GM21381 (cell line): ENCODE measurements around the gene GPR35.

Source experiments
- ATAC-seq: cut with Tn5 transposase; IDR thresholded peaks from one replicate; pipeline ENCODE4 v1.9.1; 2021; ENCODE audit warnings: mild to moderate bottlenecking, moderate library complexity; ENCODE audit not compliant: unreplicated experiment

The GPR35 gene

DNA sequence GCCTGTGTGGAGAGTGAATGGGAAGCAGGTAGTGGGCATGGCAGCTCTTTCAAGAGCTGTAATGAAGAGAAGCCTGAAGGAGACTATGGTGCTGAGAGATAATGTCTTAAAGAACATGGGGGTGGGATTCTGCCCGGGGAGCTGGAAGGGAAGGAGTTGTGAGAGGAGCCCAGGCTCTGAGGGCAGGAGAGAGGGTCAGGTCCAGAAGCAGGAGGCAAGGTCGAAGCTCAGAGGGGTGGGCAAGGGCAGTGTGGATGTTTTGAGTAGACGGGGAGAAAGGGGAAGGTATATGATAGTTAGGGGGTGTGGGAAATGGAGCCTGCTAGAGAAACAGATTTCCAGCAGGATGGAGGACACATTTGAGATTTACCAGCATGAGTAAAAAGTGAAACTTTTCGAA, 36.6 kb upstream of the GPR35 start:
- no peak for ATAC-seq

GRCh38 chr2:240589375-240589774, 35.9 kb upstream of the GPR35 start:
- no peak for ATAC-seq

DNA sequence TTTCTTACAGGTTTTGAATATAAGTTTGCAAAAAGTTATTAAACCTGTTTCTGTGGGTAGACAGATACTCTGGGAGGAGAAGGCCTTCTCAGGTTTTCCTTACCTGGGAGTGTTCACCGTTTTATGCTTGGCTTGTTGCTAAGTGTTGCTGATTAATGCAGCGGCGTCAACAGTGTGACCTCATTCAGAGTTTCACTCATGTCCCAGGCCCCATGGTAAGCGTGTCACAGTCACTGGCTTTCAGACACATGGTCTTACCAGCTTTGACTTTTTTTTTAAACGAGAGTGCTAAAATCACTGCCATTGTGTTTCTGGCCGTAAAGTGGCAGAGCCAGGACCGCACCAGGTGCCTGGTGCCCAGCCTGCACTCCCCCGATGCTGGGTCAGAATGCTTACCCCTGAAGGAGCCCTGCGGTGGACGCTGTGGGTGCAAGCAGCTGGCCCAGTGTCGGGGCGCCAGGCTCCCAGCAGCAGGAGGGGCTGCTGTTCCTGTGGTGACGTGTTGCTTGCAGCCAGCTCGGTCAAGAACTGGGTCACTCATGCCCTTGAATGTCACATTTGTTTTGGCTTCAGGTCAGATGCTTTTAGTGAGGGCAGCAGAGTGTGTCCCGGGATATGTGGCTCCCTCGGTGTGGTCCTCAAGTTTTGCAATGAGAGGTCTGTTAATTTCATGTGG, 35.3 kb upstream of the GPR35 start:
- ATAC-seq, result no peak

- no peak for ATAC-seq
These were observed 34.6 kb upstream of the GPR35 start for GRCh38 chr2:240590681-240591111.

- no peak for ATAC-seq
These were observed 34.1 kb upstream of the GPR35 start for GRCh38 chr2:240591226-240591625.

- ATAC-seq, result no peak
These were observed 33.5 kb upstream of the GPR35 start for GRCh38 chr2:240591784-240592183.

DNA sequence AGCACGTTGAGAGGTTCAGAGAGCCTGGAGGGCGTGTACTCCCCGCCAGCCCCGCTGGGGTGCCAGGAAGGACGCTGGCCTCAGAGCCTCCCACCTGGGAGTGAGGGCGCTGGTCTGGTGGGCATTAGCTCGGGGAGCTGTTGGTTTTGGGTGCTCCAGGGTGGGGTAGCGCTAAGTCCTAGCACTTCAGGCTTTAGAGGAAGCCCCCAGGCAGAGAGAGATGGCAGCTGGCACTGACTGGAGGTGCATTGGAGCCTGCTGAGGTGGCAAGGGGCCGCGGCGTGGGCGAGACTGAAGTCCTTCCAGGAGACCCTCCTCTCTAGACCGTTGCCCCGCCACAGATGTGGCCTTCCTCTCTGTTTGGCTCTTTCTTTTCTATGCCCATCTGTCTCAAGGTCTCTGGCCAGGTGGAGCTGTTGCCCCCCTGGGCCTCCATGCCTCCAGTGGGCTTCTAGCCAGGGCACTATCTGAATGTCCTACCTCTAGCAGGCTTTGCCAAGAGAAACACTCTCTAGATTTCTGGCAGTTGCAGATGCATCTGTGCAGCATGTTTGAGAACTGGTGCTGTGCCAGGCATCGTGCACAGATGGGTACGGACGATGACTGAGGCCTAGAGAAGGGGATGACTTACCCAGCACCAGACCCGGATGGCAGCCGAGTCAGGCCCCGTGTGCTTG, 32.1 kb upstream of the GPR35 start:
- ATAC-seq, result no peak

DNA sequence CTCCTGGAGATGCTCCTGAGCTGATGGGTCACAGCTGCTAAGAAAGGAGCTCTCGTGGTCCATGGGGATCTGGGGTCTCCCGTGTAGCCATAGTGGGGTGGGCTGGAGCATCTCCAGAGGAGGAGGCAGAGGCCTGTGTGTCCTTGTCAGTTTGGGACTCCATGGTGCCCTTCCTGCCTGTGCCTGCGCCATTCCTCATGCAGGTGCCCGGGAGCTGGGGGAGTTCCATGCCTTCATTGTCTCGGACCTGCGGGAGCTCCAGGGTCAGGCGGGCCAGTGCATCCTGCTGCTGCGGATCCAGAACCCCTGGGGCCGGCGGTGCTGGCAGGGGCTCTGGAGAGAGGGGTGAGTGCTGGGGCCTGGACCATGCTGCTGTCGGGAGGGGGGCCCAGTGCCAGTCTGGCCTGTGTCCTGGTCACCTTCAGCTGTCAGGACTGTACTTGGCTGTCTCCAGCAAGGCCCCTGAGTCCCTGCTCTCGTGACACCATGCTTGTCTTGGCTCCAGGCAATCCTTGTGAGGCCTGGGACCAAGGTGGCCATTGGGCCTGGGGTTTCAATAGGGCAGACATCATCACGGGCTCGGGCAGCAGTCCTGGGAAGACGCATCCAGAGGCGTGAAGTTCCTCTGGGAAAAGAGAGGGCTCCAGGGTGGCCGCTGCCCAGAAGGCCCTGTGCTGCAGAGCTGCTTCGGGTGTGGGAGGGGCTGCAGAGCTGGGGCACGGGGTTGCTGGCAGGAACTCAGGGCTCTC, 31.4 kb upstream of the GPR35 start:
- no peak for ATAC-seq

GRCh38 chr2:240594511-240595380, 30.5 kb upstream of the GPR35 start:
- ATAC-seq, result no peak

- no peak for ATAC-seq
These were observed 29.8 kb upstream of the GPR35 start for GRCh38 chr2:240595381-240596079.

GRCh38 chr2:240596080-240596460, 29.2 kb upstream of the GPR35 start:
- ATAC-seq, result no peak

DNA sequence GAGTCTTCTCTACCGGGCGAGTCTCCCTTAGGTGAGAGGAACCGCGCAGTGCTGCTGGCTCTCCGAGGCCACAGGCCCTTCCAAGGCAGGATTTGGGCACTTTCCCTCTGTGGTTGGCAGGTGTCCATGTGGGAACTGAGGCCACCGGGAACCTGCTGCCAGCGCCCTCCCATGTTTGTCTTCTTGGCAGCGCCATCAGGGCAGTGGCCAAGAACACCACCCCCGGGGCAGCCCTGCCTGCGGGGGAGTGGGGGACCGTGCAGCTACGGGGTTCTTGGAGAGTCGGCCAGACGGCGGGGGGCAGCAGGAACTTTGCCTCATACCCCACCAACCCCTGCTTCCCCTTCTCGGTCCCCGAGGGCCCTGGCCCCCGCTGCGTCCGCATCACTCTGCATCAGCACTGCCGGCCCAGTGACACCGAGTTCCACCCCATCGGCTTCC, 28.8 kb upstream of the GPR35 start:
- no peak for ATAC-seq

DNA sequence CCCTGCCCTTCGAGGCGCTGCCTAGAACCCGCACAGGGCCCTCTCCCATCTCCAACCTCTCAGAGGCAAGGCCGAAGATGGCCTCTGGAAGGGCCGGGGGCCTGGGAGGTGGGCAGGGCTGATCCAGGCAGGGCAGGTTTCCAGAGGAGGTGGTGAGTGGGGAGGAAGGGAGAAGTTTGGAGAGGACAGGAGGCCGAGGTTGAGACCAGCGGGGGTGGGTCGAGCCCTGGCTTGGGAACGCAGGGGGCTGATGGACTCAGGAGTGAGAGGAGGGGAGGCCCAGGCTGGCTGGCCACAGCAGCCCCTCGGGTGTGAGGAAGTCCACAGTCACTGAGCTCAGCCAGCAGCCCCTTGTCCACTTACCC, 28.2 kb upstream of the GPR35 start:
- ATAC-seq, result no peak

GRCh38 chr2:240597419-240598181, 27.7 kb upstream of the GPR35 start:
- no peak for ATAC-seq

DNA sequence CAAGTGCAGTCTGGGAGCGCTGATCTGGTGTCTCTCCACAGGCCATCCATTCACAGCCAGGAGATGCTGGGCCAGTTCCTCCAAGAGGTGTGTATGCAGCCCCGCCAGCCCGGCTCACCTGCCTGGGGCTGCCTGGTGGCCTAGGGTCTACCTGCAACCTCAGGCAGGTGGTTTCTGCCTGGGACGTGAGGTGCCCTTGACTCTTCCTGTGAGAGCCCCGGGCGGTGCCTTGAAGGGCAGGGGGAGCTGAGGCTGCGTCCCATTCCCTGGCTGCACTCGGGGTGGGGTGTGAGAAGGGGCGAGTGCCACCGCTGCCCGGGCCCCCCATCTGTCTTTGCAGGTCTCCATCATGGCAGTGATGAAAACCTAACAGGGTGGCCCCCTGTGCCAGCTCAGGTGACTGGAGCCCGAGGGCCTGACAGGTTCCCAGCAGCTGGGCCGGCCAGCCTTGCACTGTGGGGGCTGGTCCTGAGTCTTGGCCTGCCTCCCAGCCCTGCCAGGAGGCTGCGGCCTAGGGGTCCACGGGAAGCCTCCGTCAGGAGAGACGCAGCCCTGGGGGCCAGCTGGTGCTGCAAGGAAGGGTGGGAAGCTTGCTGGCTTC, 26.9 kb upstream of the GPR35 start:
- no peak for ATAC-seq

DNA sequence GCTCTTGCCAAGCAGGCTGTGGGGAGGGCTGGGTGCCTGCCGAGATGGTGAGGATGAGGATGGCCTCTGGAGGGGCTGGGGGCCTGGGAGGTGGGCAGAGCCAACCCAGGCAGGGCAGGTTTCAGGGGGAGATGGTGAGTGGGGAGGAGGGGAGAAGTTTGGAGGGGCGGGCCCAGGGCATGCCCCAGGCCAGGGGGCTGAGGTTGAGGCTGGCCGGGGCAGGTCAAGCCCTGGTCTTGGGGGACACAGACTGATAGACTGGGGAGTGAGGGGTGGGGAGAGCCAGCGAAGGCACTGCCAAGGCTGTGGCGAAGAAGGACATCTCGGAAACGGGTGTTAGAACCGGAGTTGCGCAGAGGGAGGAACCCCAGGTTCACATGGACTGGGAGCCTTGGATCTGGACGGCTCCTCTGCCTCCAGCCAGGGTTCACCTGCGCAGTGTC, 26.1 kb upstream of the GPR35 start:
- no peak for ATAC-seq

DNA sequence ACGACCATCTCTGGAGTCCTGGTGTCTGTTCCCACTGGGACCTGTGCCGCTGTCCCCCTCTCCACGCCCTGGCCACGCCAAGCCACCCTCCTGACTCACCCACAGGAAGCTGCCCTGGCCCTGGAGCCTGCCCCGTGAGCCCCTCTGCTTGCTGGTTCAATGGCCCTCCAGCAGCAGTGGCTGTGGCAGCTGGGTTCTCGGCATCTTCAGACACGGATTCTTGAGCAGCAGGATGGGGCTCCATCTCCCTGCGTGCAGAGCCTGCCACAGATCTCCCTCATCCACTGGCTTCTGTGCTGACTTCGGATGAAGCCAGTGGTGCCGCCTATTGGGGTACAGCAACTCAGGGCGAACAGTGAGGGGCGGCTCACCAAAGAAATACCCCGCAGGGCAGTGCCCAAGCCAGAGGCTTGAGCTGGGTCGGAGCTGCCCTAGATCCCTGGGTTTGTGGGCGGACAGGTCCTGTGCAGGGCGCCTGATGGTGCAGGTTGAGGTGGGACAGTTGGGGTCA, 24.8 kb upstream of the GPR35 start:
- ATAC-seq, result no peak

- no peak for ATAC-seq
These were observed 24.0 kb upstream of the GPR35 start for GRCh38 chr2:240601061-240601830.
